WTC11 (cell line): ENCODE results near the gene ACRV1. TPM values are rescaled to one million over a fixed set of nuclear protein-coding genes. Genes with fewer than 3 reads are reported as not detected.
A peak's percentile ranks its signal among the peaks of the same experiment; 100 is the strongest.

Source experiments
- CBFB ChIP-seq: sonication (generic); formaldehyde crosslinking; IDR thresholded peaks from 2 replicates; pipeline ENCODE4 v1.8.1; 2022; ENCODE audit warnings: mild to moderate bottlenecking, low read depth, missing genetic modification reagents
- CTCF ChIP-seq: fragments of 200-600 bp; IDR thresholded peaks from 2 replicates; pipeline ENCODE4 v1.8.0; 2022; ENCODE audit warnings: antibody characterized with exemption
- E2F4 ChIP-seq: sonication (generic); formaldehyde crosslinking; IDR thresholded peaks from 2 replicates; pipeline ENCODE4 v1.8.1; 2022; ENCODE audit warnings: low read depth, mild to moderate bottlenecking, moderate library complexity, missing genetic modification reagents, borderline replicate concordance
- ELF4 ChIP-seq: sonication (generic); formaldehyde crosslinking; IDR thresholded peaks from 2 replicates; pipeline ENCODE4 v1.8.1; 2022; ENCODE audit warnings: low read depth, mild to moderate bottlenecking, moderate library complexity, missing genetic modification reagents
- ETV6 ChIP-seq: sonication (generic); formaldehyde crosslinking; IDR thresholded peaks from 2 replicates; pipeline ENCODE4 v1.8.1; 2022; ENCODE audit warnings: mild to moderate bottlenecking, missing genetic modification reagents
- HMGA2 ChIP-seq: fragments of 250-450 bp; sonication (Bioruptor Pico); IDR thresholded peaks from 2 replicates; pipeline ENCODE4 v1.4.0; 2021; ENCODE audit warnings: mild to moderate bottlenecking, moderate library complexity
- NR1H2 ChIP-seq: sonication (generic); formaldehyde crosslinking; IDR thresholded peaks from 2 replicates; pipeline ENCODE4 v1.9.0; 2021; ENCODE audit warnings: mild to moderate bottlenecking, moderate library complexity, missing genetic modification reagents
- NR3C1 ChIP-seq: sonication (generic); formaldehyde crosslinking; conservative IDR thresholded peaks from 2 replicates; pipeline ENCODE4 v1.8.1; 2023; ENCODE audit warnings: low read depth, mild to moderate bottlenecking, missing genetic modification reagents
- SMAD3 ChIP-seq: sonication (generic); formaldehyde crosslinking; IDR thresholded peaks from 2 replicates; pipeline ENCODE4 v1.8.0; 2022; ENCODE audit warnings: missing genetic modification reagents, mild to moderate bottlenecking, borderline replicate concordance
- TEAD4 ChIP-seq: sonication (generic); formaldehyde crosslinking; IDR thresholded peaks from 2 replicates; pipeline ENCODE4 v1.8.0; 2022; ENCODE audit warnings: mild to moderate bottlenecking, missing genetic modification reagents
- ZNF263 ChIP-seq: sonication (generic); formaldehyde crosslinking; IDR thresholded peaks from 2 replicates; pipeline ENCODE4 v1.8.1; 2022; ENCODE audit warnings: low read depth, mild to moderate bottlenecking, moderate library complexity, missing genetic modification reagents
- ZNF532 ChIP-seq: fragments of 250-450 bp; sonication (Bioruptor Pico); IDR thresholded peaks from 2 replicates; pipeline ENCODE4 v1.9.0; 2021; ENCODE audit warnings: mild to moderate bottlenecking, borderline replicate concordance
- total RNA-seq: library from RNA; stranded (reverse); gene quantifications from 3 replicates; pipeline ENCODE4 v1.2.3, GENCODE V29; 2021
- TF ChIP-seq, protein P1 (sequence below): sonication (generic); formaldehyde crosslinking; IDR thresholded peaks from 2 replicates; pipeline ENCODE4 v1.8.1; 2022; ENCODE audit warnings: low read depth, missing genetic modification reagents, borderline replicate concordance
- TF ChIP-seq, protein P2 (sequence below): sonication (generic); formaldehyde crosslinking; IDR thresholded peaks from 2 replicates; pipeline ENCODE4 v1.8.0; 2022; ENCODE audit warnings: mild to moderate bottlenecking, missing genetic modification reagents
- TF ChIP-seq, protein P3 (sequence below): sonication (generic); formaldehyde crosslinking; IDR thresholded peaks from 2 replicates; pipeline ENCODE4 v1.8.0; 2023; ENCODE audit warnings: missing genetic modification reagents, mild to moderate bottlenecking, borderline replicate concordance
- TF ChIP-seq, protein P4 (sequence below): sonication (generic); formaldehyde crosslinking; IDR thresholded peaks from 2 replicates; pipeline ENCODE4 v1.8.0; 2022; ENCODE audit warnings: mild to moderate bottlenecking, missing genetic modification reagents
- TF ChIP-seq, protein P5 (sequence below): fragments of 250-450 bp; sonication (Bioruptor Pico); conservative IDR thresholded peaks from 2 replicates; pipeline ENCODE4 v1.9.0; 2021; ENCODE audit warnings: mild to moderate bottlenecking

Gene ACRV1
- total RNA-seq, 1 experiment from 2014 or later = not detected

DNA sequence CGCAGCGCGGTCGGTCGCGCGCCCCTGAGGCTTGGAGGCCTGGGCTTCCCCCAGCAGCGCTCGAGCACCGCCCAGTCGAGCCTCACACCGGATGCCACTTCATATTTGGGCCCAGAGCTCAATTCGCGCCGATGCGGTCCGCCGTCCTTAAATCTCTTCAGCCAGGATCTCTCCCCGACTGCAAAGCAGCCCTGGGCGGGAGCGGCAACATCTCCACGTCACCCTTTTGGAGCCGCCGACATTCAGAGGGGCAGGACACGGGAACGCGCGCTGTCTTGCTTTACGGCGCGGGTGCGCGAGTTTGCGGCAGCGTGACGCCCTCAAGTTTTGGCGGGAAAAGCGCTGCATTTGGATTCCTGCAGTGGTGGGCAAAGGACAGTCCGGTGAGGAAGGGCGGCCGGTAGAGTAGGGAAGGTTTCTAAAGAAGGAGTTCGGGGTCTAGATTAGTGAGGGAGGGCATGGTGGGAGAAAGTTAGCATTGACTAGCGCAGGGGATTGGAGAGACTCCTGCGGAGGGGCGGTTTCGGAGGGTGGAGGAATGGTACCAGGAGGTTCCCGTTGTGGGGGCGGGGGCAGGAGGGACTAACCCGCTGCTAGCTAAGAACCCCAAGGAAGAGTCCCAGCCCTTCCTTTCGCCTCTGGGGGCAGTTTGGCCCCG is 54.9 kb downstream of the ACRV1 start (continued):
- TF ChIP-seq ZNF532 (CRISPR knock-in tag) = peak; percentile 52; the same call in 1 of the 2 replicates
- TF ChIP-seq NR3C1 (CRISPR knock-in tag) = 0 out of 2 replicates have a peak, but pooled peaks have one; percentile 45
- no peak for TF ChIP-seq ETV6 (CRISPR knock-in tag)
- TF ChIP-seq ELF4 = 0 out of 2 replicates have a peak, but pooled peaks have one; percentile 47
- TF ChIP-seq E2F4 (CRISPR knock-in tag) = peak; percentile 98; the same call in 1 of the 2 replicates
- no peak; the same call in 1 of the 2 replicates for TF ChIP-seq TEAD4 (CRISPR knock-in tag)
- TF ChIP-seq CTCF = no peak
- TF ChIP-seq, protein P1, sequence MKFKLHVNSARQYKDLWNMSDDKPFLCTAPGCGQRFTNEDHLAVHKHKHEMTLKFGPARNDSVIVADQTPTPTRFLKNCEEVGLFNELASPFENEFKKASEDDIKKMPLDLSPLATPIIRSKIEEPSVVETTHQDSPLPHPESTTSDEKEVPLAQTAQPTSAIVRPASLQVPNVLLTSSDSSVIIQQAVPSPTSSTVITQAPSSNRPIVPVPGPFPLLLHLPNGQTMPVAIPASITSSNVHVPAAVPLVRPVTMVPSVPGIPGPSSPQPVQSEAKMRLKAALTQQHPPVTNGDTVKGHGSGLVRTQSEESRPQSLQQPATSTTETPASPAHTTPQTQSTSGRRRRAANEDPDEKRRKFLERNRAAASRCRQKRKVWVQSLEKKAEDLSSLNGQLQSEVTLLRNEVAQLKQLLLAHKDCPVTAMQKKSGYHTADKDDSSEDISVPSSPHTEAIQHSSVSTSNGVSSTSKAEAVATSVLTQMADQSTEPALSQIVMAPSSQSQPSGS = 0 out of 2 replicates have a peak, but pooled peaks have one; percentile 75
- TF ChIP-seq, protein P2, sequence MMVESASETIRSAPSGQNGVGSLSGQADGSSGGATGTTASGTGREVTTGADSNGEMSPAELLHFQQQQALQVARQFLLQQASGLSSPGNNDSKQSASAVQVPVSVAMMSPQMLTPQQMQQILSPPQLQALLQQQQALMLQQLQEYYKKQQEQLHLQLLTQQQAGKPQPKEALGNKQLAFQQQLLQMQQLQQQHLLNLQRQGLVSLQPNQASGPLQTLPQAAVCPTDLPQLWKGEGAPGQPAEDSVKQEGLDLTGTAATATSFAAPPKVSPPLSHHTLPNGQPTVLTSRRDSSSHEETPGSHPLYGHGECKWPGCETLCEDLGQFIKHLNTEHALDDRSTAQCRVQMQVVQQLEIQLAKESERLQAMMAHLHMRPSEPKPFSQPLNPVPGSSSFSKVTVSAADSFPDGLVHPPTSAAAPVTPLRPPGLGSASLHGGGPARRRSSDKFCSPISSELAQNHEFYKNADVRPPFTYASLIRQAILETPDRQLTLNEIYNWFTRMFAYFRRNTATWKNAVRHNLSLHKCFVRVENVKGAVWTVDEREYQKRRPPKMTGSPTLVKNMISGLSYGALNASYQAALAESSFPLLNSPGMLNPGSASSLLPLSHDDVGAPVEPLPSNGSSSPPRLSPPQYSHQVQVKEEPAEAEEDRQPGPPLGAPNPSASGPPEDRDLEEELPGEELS = peak; percentile 78; the same call in 1 of the 2 replicates
- TF ChIP-seq, protein P3, sequence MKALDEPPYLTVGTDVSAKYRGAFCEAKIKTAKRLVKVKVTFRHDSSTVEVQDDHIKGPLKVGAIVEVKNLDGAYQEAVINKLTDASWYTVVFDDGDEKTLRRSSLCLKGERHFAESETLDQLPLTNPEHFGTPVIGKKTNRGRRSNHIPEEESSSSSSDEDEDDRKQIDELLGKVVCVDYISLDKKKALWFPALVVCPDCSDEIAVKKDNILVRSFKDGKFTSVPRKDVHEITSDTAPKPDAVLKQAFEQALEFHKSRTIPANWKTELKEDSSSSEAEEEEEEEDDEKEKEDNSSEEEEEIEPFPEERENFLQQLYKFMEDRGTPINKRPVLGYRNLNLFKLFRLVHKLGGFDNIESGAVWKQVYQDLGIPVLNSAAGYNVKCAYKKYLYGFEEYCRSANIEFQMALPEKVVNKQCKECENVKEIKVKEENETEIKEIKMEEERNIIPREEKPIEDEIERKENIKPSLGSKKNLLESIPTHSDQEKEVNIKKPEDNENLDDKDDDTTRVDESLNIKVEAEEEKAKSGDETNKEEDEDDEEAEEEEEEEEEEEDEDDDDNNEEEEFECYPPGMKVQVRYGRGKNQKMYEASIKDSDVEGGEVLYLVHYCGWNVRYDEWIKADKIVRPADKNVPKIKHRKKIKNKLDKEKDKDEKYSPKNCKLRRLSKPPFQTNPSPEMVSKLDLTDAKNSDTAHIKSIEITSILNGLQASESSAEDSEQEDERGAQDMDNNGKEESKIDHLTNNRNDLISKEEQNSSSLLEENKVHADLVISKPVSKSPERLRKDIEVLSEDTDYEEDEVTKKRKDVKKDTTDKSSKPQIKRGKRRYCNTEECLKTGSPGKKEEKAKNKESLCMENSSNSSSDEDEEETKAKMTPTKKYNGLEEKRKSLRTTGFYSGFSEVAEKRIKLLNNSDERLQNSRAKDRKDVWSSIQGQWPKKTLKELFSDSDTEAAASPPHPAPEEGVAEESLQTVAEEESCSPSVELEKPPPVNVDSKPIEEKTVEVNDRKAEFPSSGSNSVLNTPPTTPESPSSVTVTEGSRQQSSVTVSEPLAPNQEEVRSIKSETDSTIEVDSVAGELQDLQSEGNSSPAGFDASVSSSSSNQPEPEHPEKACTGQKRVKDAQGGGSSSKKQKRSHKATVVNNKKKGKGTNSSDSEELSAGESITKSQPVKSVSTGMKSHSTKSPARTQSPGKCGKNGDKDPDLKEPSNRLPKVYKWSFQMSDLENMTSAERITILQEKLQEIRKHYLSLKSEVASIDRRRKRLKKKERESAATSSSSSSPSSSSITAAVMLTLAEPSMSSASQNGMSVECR (CRISPR knock-in tag) = peak; percentile 95
- TF ChIP-seq, protein P4, sequence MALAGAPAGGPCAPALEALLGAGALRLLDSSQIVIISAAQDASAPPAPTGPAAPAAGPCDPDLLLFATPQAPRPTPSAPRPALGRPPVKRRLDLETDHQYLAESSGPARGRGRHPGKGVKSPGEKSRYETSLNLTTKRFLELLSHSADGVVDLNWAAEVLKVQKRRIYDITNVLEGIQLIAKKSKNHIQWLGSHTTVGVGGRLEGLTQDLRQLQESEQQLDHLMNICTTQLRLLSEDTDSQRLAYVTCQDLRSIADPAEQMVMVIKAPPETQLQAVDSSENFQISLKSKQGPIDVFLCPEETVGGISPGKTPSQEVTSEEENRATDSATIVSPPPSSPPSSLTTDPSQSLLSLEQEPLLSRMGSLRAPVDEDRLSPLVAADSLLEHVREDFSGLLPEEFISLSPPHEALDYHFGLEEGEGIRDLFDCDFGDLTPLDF (CRISPR knock-in tag) = 0 out of 2 replicates have a peak, but pooled peaks have one; percentile 70
- TF ChIP-seq CBFB = peak; percentile 80; the same call in 1 of the 2 replicates
- no peak for TF ChIP-seq NR1H2
- no peak; the same call in 1 of the 2 replicates for TF ChIP-seq HMGA2
- TF ChIP-seq, protein P5, sequence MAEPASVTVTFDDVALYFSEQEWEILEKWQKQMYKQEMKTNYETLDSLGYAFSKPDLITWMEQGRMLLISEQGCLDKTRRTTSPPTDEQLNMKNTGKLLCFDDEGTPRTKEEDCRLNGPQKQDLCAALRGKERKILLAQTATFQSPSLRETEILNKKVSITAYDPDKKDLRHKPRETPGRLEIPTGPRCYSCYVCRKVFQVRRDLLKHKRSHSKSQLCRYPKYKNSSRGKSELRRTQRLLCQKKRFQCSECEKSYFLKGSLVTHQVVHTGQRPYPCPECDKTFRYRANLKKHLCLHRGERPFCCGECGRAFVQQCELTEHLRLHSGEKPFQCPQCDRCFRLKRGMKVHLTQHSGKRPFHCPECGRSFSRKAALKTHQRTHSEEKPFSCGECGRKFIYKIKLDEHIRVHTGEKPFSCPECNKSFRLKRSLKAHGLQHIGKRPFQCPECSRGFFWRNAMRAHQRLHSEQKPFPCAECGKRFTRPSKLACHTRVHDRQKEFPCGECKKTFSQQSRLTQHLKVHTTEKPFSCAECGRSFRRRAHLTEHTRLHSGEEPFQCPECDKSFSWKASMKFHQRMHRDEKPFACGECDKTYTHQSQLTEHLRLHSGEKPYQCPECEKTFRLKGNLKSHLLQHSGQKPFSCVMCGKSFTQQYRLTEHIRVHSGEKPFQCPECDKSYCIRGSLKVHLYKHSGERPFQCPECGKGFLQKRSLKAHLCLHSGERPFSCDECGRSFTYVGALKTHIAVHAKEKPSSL (CRISPR knock-in tag) = peak; percentile 81
- TF ChIP-seq ZNF263 = no peak; the same call in 1 of the 2 replicates
- 0 out of 2 replicates have a peak, but pooled peaks have one; percentile 88 for TF ChIP-seq SMAD3 (CRISPR knock-in tag)
